NOMO-1 (cell line): Measurements from ENCODE around the gene TLL2.

ENCODE experiments used
- DNase-seq, 2 experiments: peaks; one replicate each; lab custom pipeline; 2025; ENCODE audit not compliant: unreplicated experiment in 2 of 2; lab: John Stamatoyannopoulos, UW

The TLL2 gene

GRCh38 chr10:96431211-96431970, 82.3 kb downstream of the TLL2 start:
- DNase-seq, result no peak

- DNase-seq, result no peak
These were observed 86.4 kb downstream of the TLL2 start for GRCh38 chr10:96427291-96427690.

- no peak for DNase-seq
These were observed 91.2 kb downstream of the TLL2 start for GRCh38 chr10:96422525-96422924.

GRCh38 chr10:96421995-96422394, 91.7 kb downstream of the TLL2 start:
- no peak for DNase-seq

- DNase-seq, result no peak
These were observed 93.3 kb downstream of the TLL2 start for GRCh38 chr10:96420228-96421009.

- no peak for DNase-seq
These were observed 94.4 kb downstream of the TLL2 start for GRCh38 chr10:96419351-96419750.

GRCh38 chr10:96418582-96418981, 95.1 kb downstream of the TLL2 start:
- no peak for DNase-seq

- no peak for DNase-seq
These were observed 96.3 kb downstream of the TLL2 start for GRCh38 chr10:96417441-96417840.

- DNase-seq, result no peak
These were observed 97.1 kb downstream of the TLL2 start for GRCh38 chr10:96416643-96417042.

GRCh38 chr10:96415891-96416554, 97.7 kb downstream of the TLL2 start:
- peak in 1 of 2 experiments; percentile 44 for DNase-seq

- DNase-seq, result peak in 1 of 2 experiments; percentile 44
These were observed 98.4 kb downstream of the TLL2 start for GRCh38 chr10:96415150-96415890.

GRCh38 chr10:96414303-96414702, 99.4 kb downstream of the TLL2 start:
- no peak for DNase-seq

- no peak for DNase-seq
These were observed 100.5 kb downstream of the TLL2 start for GRCh38 chr10:96413151-96413787.

- DNase-seq, result no peak
These were observed 101.9 kb downstream of the TLL2 start for GRCh38 chr10:96411716-96412320.

- no peak for DNase-seq
These were observed 103.4 kb downstream of the TLL2 start for GRCh38 chr10:96410296-96410695.

- DNase-seq, result no peak
These were observed 105.5 kb downstream of the TLL2 start for GRCh38 chr10:96408201-96408600.

GRCh38 chr10:96407560-96408069, 106.1 kb downstream of the TLL2 start:
- no peak for DNase-seq

GRCh38 chr10:96406091-96406490, 107.6 kb downstream of the TLL2 start:
- no peak for DNase-seq

- DNase-seq, result no peak
These were observed 111.1 kb downstream of the TLL2 start for GRCh38 chr10:96402417-96403305.
